Prostate gland (tissue), 2 donors: ENCODE data around the gene TBC1D7.

Experiments
- CTCF ChIP-seq, 4 experiments: fragments of 200-600 bp in 2 of 4; fragments of 450-650 bp in 2 of 4; sonication (generic) in 2 of 4; IDR thresholded peaks; 1 replicate in 3 of 4; 2 replicates in 1 of 4; pipeline ENCODE4 v1.5.1; 2016 to 2019; ENCODE audit warnings: antibody characterized with exemption in 4 of 4, mild to moderate bottlenecking in 2 of 4, moderate library complexity in 2 of 4
- POLR2A ChIP-seq: fragments of 450-650 bp; IDR thresholded peaks from one replicate; pipeline ENCODE4 v1.6.1; 2016; ENCODE audit warnings: antibody characterized with exemption, mild to moderate bottlenecking

- TF ChIP-seq CTCF (IDR thresholded peaks at IDR 0.05): no peak
- TF ChIP-seq POLR2A: no peak
These were observed 12.4 kb downstream of the TBC1D7 start for GRCh38 chr6:13315896-13316295.
